B cell (primary cell): ENCODE results near the gene TXNDC11. TPM values are rescaled to one million over a fixed set of nuclear protein-coding genes. Genes with fewer than 3 reads are reported as not detected.

ENCODE experiments used
- ATAC-seq: fragments of 200-7000 bp; cut with Tn5 transposase; one replicate; pipeline ENCODE4 v1.10.0; 2021; ENCODE audit warnings: low read depth, mild to moderate bottlenecking, moderate number of reproducible peaks, moderate library complexity
- CTCF ChIA-PET: fragments of 350-600 bp; sonication (Branson Sonifier 250); formaldehyde crosslinking; loops from one replicate; lab custom pipeline; 2021; ENCODE audit warnings: antibody characterized with exemption, inconsistent platforms; lab: Charles Lee
- POLR2A ChIA-PET: fragments of 350-600 bp; sonication (Branson Sonifier 250); formaldehyde crosslinking; loops from one replicate; lab custom pipeline; 2021; ENCODE audit warnings: antibody characterized with exemption; lab: Charles Lee
- DNase-seq: peaks from one replicate; pipeline ENCODE4 v3.0.0; 2013
- H2AFZ ChIP-seq: 2 replicates; pipeline ENCODE4 v1.6.1; 2012; ENCODE audit warnings: mild to moderate bottlenecking, low read depth, low read length; ENCODE audit not compliant: insufficient read depth, poor library complexity, severe bottlenecking
- H3K27ac ChIP-seq, 2 donors: 1 replicate in 1 of 2; 2 replicates in 1 of 2; pipeline ENCODE4 v1.5.1; 2012 to 2013; ENCODE audit warnings: low read length in 2 of 2, mild to moderate bottlenecking in 2 of 2, moderate library complexity in 1 of 2
- H3K27me3 ChIP-seq, 4 experiments: fragments of 200-600 bp in 1 of 4; sonication (generic) in 1 of 4; replicated peaks in 1 of 4; 1 replicate in 2 of 4; 2 replicates in 2 of 4; pipeline versions ENCODE4 v1.6.1 to v1.7.0; 2013 to 2016; ENCODE audit warnings: low read length in 3 of 4, mild to moderate bottlenecking in 2 of 4, mixed read lengths in 1 of 4, moderate library complexity in 1 of 4; ENCODE audit not compliant: insufficient read depth in 4 of 4, control insufficient read depth in 3 of 4; ENCODE audit errors: control extremely low read depth in 1 of 4
- H3K36me3 ChIP-seq, 2 experiments: replicated peaks in 1 of 2; 1 replicate in 1 of 2; 2 replicates in 1 of 2; pipeline versions ENCODE4 v1.6.1 to v1.7.1; 2013; ENCODE audit warnings: low read length in 1 of 2; ENCODE audit not compliant: insufficient read depth in 2 of 2, control insufficient read depth in 1 of 2; ENCODE audit errors: control extremely low read depth in 1 of 2, extremely low read depth in 1 of 2
- H3K4me1 ChIP-seq, 2 donors: fragments of 200-600 bp in 1 of 2; sonication (generic) in 1 of 2; 1 replicate in 1 of 2; 2 replicates in 1 of 2; pipeline versions ENCODE4 v1.5.1 to v1.6.1; 2013 to 2017; ENCODE audit warnings: low read length in 2 of 2; ENCODE audit not compliant: control insufficient read depth in 2 of 2, insufficient read depth in 2 of 2
- H3K4me2 ChIP-seq: replicated peaks from 2 replicates; pipeline ENCODE3; 2012; ENCODE audit warnings: mild to moderate bottlenecking, low read depth, low read length; ENCODE audit not compliant: poor library complexity, severe bottlenecking
- H3K4me3 ChIP-seq, 5 experiments: fragments of 200-600 bp in 1 of 5; sonication (generic) in 1 of 5; 1 replicate in 3 of 5; 2 replicates in 2 of 5; pipeline versions ENCODE4 v1.5.1 to v1.7.0; 2011 to 2016; ENCODE audit warnings: low read length in 4 of 5, mild to moderate bottlenecking in 4 of 5, low read depth in 2 of 5, control low read depth in 1 of 5, moderate library complexity in 1 of 5; ENCODE audit not compliant: insufficient read depth in 1 of 5; ENCODE audit errors: control extremely low read depth in 1 of 5, extremely low read depth in 1 of 5
- H3K79me2 ChIP-seq: fragments of 200-600 bp; sonication (generic); one replicate; pipeline ENCODE4 v1.6.0; 2016; ENCODE audit warnings: low read length; ENCODE audit not compliant: control insufficient read depth, insufficient read depth
- H3K9ac ChIP-seq: fragments of 200-600 bp; sonication (generic); 2 replicates; pipeline ENCODE4 v1.6.1; 2017; ENCODE audit warnings: mild to moderate bottlenecking, low read length, moderate library complexity
- H3K9me3 ChIP-seq, 3 donors: one replicate each; pipeline versions ENCODE4 v1.6.1 to v1.7.1; 2013; ENCODE audit warnings: low read length in 2 of 3; ENCODE audit not compliant: control insufficient read depth in 2 of 3, insufficient read depth in 1 of 3; ENCODE audit errors: control extremely low read depth in 1 of 3
- H4K20me1 ChIP-seq: 2 replicates; pipeline ENCODE4 v1.6.0; 2012; ENCODE audit warnings: mild to moderate bottlenecking, low read length; ENCODE audit not compliant: insufficient read depth, control insufficient read depth, poor library complexity, severe bottlenecking
- H3K27ac Mint-ChIP-seq: one replicate; pipeline ENCODE4 v1.8.0; 2021; ENCODE audit warnings: mixed read lengths
- H3K27me3 Mint-ChIP-seq: one replicate; pipeline ENCODE4 v1.8.0; 2021; ENCODE audit warnings: mixed read lengths
- H3K4me1 Mint-ChIP-seq: one replicate; pipeline ENCODE4 v1.8.0; 2021; ENCODE audit warnings: mixed read lengths
- H3K4me3 Mint-ChIP-seq: one replicate; pipeline ENCODE4 v1.8.0; 2021; ENCODE audit warnings: mixed read lengths
- H3K9me3 Mint-ChIP-seq: one replicate; pipeline ENCODE4 v1.8.0; 2022; ENCODE audit warnings: mixed read lengths; ENCODE audit not compliant: insufficient read depth
- CTCF ChIP-seq: fragments of 200-600 bp; IDR thresholded peaks from one replicate; pipeline ENCODE4 v1.8.0; 2022; ENCODE audit warnings: antibody characterized with exemption, mild to moderate bottlenecking
- EZH2 ChIP-seq: IDR thresholded peaks from 2 replicates; pipeline ENCODE4 v1.6.1; 2012; ENCODE audit warnings: borderline replicate concordance, low read depth, mild to moderate bottlenecking, moderate library complexity, low read length; ENCODE audit not compliant: insufficient read depth, poor library complexity, severe bottlenecking
- WGBS: methylation state at CpG from one replicate; pipeline ENCODE4 v1.1.5; 2013; ENCODE audit warnings: missing lambda C conversion rate; ENCODE audit not compliant: insufficient coverage; 5-methylcytosine and 5-hydroxymethylcytosine counted together
- intact Hi-C: fragments of 100-400 bp; cut with micrococcal nuclease; formaldehyde crosslinking; loops from one replicate; pipeline ENCODE4 v1.10.0; 2022
- polyA plus RNA-seq: library from polyadenylated mRNA; depleted of rRNA; stranded (reverse); fragments of >200 nt; gene quantifications from 2 replicates; pipeline ENCODE4 v1.2.3, GENCODE V29; 2012
- total RNA-seq, 2 donors: library from RNA; stranded (reverse); fragments of 120-200 nt in 1 of 2; gene quantifications; 1 replicate in 1 of 2; 2 replicates in 1 of 2; pipeline versions ENCODE4 v1.2.3 to v1.2.4, GENCODE V29; 2013 to 2022

The TXNDC11 gene
- total and polyA plus RNA-seq, 2 donors (not counting 1 experiment from before 2014, with no cell fraction given): 50.2 to 76.9 TPM

GRCh38 chr16:11635679-11636171, 106.9 kb downstream of the TXNDC11 start:
- intact Hi-C loops: no loop called here
- CTCF ChIA-PET: interaction anchor here (0.6 to 2.1 kb wide), 3 partner anchors 16 to 104 kb away, joined by 3 to 7 read pairs (median 4); no protein-coding TSS in a partner anchor
- H3K9ac ChIP-seq: no peak overlapping the region

More at GRCh38 chr16:11635679-11636171, 106.9 kb downstream of the TXNDC11 start:
- Mint-ChIP-seq H3K9me3 (no peaks in the 10 kb centered on the region), H3K27ac (no peak overlapping the region), H3K27me3 (no peaks in the 10 kb centered on the region), H3K4me3 (no peak overlapping the region), H3K4me1 (peaks cover 12% of the 10 kb centered on the region)
- POLR2A ChIA-PET: no interaction called here
- no peak overlapping the region for H3K4me3 ChIP-seq
- no peaks in the 10 kb centered on the region for H3K27me3 ChIP-seq
- no peak overlapping the region for H2AFZ ChIP-seq
- no peaks in the 10 kb centered on the region for H3K79me2 ChIP-seq
- H3K27ac ChIP-seq: no peak overlapping the region
- no peaks in the 10 kb centered on the region for H3K36me3 ChIP-seq
- H3K9me3 ChIP-seq: no peaks in the 10 kb centered on the region
- no peak for TF ChIP-seq CTCF
- TF ChIP-seq EZH2: no peak
- ATAC-seq (no peak), DNase-seq (no peak)
- H4K20me1 ChIP-seq: no peaks in the 10 kb centered on the region
- WGBS: 96% methylated on average over 9 of the region's 12 CpGs
- H3K4me2 ChIP-seq: no peak overlapping the region
- H3K4me1 ChIP-seq: peaks cover 4 to 14% of the 10 kb centered on the region in 2 donors
